ENCODE results near the gene RRAGD. TPM values are rescaled to one million over a fixed set of nuclear protein-coding genes. Genes with fewer than 3 reads are reported as not detected.

Gene RRAGD
- total and polyA plus RNA-seq, 2 experiments from 2014 or later = 7.0 to 20.1 TPM

DNA sequence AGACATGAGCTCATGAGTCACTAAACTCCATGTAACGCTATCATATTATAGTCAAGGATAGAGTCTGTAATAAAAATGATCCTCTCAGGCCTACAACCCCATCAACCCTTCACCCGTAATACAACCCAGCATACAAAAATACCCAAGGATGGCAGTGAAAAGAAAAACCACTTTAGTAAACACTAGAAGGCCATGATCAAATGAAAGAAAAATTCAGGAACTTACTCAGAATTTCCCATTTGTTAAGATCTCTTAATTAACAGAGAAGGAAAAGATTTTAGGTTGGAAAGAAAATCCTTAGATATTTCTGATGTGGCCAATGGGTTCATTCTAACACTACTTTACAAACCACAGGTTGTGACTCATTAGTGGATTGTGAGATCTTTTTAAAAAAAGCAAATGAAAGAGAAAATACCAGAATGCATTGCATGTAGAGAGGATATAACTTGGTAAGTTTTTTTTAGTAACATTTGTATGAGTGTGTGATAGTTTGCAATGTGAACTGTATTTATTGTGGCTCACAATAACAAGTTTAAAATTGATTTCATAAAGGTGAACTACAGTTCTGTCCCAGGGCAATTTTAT lies 51.6 kb downstream of the RRAGD start:
- no peak for TF ChIP-seq STAT1 (IDR thresholded peaks at IDR 0.05; ENCODE audit: unreplicated experiment)
- no peak for TF ChIP-seq NANOG (IDR thresholded peaks at IDR 0.05; ENCODE audit: borderline replicate concordance)
- TF ChIP-seq ZNF331 (CRISPR knock-in tag; IDR thresholded peaks at IDR 0.05; ENCODE audit: low read depth) = no peak
- no peak for TF ChIP-seq CREB1 (CRISPR knock-in tag; IDR thresholded peaks at IDR 0.05; ENCODE audit: low read depth)
- TF ChIP-seq EZH2 (IDR thresholded peaks at IDR 0.05; ENCODE audit: low read depth, unreplicated experiment) = no peak
- TF ChIP-seq POLR2AphosphoS5 (IDR thresholded peaks at IDR 0.05; ENCODE audit: low read depth) = no peak
- TF ChIP-seq, protein P1, sequence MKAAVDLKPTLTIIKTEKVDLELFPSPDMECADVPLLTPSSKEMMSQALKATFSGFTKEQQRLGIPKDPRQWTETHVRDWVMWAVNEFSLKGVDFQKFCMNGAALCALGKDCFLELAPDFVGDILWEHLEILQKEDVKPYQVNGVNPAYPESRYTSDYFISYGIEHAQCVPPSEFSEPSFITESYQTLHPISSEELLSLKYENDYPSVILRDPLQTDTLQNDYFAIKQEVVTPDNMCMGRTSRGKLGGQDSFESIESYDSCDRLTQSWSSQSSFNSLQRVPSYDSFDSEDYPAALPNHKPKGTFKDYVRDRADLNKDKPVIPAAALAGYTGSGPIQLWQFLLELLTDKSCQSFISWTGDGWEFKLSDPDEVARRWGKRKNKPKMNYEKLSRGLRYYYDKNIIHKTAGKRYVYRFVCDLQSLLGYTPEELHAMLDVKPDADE (IDR thresholded peaks at IDR 0.05) = no peak
- no peak for TF ChIP-seq EZH2phosphoT487 (IDR thresholded peaks at IDR 0.05; ENCODE audit: unreplicated experiment)
- TF ChIP-seq, protein P2, sequence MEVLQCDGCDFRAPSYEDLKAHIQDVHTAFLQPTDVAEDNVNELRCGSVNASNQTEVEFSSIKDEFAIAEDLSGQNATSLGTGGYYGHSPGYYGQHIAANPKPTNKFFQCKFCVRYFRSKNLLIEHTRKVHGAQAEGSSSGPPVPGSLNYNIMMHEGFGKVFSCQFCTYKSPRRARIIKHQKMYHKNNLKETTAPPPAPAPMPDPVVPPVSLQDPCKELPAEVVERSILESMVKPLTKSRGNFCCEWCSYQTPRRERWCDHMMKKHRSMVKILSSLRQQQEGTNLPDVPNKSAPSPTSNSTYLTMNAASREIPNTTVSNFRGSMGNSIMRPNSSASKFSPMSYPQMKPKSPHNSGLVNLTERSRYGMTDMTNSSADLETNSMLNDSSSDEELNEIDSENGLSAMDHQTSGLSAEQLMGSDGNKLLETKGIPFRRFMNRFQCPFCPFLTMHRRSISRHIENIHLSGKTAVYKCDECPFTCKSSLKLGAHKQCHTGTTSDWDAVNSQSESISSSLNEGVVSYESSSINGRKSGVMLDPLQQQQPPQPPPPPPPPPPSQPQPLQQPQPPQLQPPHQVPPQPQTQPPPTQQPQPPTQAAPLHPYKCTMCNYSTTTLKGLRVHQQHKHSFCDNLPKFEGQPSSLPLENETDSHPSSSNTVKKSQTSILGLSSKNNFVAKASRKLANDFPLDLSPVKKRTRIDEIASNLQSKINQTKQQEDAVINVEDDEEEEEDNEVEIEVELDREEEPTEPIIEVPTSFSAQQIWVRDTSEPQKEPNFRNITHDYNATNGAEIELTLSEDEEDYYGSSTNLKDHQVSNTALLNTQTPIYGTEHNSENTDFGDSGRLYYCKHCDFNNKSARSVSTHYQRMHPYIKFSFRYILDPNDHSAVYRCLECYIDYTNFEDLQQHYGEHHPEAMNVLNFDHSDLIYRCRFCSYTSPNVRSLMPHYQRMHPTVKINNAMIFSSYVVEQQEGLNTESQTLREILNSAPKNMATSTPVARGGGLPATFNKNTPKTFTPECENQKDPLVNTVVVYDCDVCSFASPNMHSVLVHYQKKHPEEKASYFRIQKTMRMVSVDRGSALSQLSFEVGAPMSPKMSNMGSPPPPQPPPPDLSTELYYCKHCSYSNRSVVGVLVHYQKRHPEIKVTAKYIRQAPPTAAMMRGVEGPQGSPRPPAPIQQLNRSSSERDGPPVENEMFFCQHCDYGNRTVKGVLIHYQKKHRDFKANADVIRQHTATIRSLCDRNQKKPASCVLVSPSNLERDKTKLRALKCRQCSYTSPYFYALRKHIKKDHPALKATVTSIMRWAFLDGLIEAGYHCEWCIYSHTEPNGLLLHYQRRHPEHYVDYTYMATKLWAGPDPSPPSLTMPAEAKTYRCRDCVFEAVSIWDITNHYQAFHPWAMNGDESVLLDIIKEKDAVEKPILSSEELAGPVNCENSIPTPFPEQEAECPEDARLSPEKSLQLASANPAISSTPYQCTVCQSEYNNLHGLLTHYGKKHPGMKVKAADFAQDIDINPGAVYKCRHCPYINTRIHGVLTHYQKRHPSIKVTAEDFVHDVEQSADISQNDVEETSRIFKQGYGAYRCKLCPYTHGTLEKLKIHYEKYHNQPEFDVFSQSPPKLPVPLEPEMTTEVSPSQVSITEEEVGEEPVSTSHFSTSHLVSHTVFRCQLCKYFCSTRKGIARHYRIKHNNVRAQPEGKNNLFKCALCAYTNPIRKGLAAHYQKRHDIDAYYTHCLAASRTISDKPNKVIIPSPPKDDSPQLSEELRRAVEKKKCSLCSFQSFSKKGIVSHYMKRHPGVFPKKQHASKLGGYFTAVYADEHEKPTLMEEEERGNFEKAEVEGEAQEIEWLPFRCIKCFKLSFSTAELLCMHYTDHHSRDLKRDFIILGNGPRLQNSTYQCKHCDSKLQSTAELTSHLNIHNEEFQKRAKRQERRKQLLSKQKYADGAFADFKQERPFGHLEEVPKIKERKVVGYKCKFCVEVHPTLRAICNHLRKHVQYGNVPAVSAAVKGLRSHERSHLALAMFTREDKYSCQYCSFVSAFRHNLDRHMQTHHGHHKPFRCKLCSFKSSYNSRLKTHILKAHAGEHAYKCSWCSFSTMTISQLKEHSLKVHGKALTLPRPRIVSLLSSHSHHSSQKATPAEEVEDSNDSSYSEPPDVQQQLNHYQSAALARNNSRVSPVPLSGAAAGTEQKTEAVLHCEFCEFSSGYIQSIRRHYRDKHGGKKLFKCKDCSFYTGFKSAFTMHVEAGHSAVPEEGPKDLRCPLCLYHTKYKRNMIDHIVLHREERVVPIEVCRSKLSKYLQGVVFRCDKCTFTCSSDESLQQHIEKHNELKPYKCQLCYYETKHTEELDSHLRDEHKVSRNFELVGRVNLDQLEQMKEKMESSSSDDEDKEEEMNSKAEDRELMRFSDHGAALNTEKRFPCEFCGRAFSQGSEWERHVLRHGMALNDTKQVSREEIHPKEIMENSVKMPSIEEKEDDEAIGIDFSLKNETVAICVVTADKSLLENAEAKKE (CRISPR knock-in tag; IDR thresholded peaks at IDR 0.05) = no peak
- TF ChIP-seq, protein P3, sequence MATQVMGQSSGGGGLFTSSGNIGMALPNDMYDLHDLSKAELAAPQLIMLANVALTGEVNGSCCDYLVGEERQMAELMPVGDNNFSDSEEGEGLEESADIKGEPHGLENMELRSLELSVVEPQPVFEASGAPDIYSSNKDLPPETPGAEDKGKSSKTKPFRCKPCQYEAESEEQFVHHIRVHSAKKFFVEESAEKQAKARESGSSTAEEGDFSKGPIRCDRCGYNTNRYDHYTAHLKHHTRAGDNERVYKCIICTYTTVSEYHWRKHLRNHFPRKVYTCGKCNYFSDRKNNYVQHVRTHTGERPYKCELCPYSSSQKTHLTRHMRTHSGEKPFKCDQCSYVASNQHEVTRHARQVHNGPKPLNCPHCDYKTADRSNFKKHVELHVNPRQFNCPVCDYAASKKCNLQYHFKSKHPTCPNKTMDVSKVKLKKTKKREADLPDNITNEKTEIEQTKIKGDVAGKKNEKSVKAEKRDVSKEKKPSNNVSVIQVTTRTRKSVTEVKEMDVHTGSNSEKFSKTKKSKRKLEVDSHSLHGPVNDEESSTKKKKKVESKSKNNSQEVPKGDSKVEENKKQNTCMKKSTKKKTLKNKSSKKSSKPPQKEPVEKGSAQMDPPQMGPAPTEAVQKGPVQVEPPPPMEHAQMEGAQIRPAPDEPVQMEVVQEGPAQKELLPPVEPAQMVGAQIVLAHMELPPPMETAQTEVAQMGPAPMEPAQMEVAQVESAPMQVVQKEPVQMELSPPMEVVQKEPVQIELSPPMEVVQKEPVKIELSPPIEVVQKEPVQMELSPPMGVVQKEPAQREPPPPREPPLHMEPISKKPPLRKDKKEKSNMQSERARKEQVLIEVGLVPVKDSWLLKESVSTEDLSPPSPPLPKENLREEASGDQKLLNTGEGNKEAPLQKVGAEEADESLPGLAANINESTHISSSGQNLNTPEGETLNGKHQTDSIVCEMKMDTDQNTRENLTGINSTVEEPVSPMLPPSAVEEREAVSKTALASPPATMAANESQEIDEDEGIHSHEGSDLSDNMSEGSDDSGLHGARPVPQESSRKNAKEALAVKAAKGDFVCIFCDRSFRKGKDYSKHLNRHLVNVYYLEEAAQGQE (IDR thresholded peaks at IDR 0.05; ENCODE audit: unreplicated experiment) = no peak
- TF ChIP-seq ZNF114 (CRISPR knock-in tag; IDR thresholded peaks at IDR 0.05) = no peak
- TF ChIP-seq, protein P4, sequence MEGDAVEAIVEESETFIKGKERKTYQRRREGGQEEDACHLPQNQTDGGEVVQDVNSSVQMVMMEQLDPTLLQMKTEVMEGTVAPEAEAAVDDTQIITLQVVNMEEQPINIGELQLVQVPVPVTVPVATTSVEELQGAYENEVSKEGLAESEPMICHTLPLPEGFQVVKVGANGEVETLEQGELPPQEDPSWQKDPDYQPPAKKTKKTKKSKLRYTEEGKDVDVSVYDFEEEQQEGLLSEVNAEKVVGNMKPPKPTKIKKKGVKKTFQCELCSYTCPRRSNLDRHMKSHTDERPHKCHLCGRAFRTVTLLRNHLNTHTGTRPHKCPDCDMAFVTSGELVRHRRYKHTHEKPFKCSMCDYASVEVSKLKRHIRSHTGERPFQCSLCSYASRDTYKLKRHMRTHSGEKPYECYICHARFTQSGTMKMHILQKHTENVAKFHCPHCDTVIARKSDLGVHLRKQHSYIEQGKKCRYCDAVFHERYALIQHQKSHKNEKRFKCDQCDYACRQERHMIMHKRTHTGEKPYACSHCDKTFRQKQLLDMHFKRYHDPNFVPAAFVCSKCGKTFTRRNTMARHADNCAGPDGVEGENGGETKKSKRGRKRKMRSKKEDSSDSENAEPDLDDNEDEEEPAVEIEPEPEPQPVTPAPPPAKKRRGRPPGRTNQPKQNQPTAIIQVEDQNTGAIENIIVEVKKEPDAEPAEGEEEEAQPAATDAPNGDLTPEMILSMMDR (conservative IDR thresholded peaks at IDR 0.05; ENCODE audit: low read depth in 2 of 2) = no peak
- TF ChIP-seq JUNB (IDR thresholded peaks at IDR 0.05; ENCODE audit: unreplicated experiment) = no peak
- Mint-ChIP-seq H3K4me1 (peaks cover 4% of the 10 kb centered on the region; the same call in 2 of the 3 replicates), H3K9me3 (no peaks in the 10 kb centered on the region), H3K36me3 (ENCODE audit: low read depth) (no peaks in the 10 kb centered on the region), H3K27me3 (ENCODE audit: insufficient read depth, low read depth, poor library complexity) (no peaks in the 10 kb centered on the region), H3K27ac (no peak overlapping the region), H3K4me3 (no peak overlapping the region)
- no peak overlapping the region for H3K4me2 ChIP-seq
- 0 out of 2 replicates have a peak, but pooled peaks cover 4% of the 10 kb centered on the region for H3K4me1 ChIP-seq (ENCODE audit: insufficient read depth)
- no peak overlapping the region for H3K27ac ChIP-seq (ENCODE audit: low read depth)
- no peaks in the 10 kb centered on the region for H3K79me2 ChIP-seq (replicated peaks; ENCODE audit: insufficient read depth)
- 0 out of 2 replicates have a peak, but pooled peaks cover 3% of the 10 kb centered on the region for H3K27me3 ChIP-seq (ENCODE audit: insufficient read depth)
- no peak for DNase-seq (ENCODE audit: low spot score)
- H3K36me3 ChIP-seq (ENCODE audit: insufficient read depth) = no peaks in the 10 kb centered on the region
- no peak for ATAC-seq
- no peaks in the 10 kb centered on the region for H3K9me2 ChIP-seq (ENCODE audit: insufficient read depth)
- no peaks in the 10 kb centered on the region; the same call in 1 of the 2 replicates for H3F3A ChIP-seq (replicated peaks; ENCODE audit: low read depth)
- H4K20me1 ChIP-seq (replicated peaks; ENCODE audit: insufficient read depth) = no peaks in the 10 kb centered on the region
- no peak overlapping the region for H3K4me3 ChIP-seq
- no peak overlapping the region for H2AFZ ChIP-seq
